B cell (primary cell): ENCODE data around the gene ABCF1. TPM values are rescaled to one million over a fixed set of nuclear protein-coding genes. Genes with fewer than 3 reads are reported as not detected.

ENCODE experiments used
- ATAC-seq: fragments of 200-7000 bp; cut with Tn5 transposase; one replicate; pipeline ENCODE4 v1.10.0; 2021; ENCODE audit warnings: low read depth, mild to moderate bottlenecking, moderate number of reproducible peaks, moderate library complexity
- CTCF ChIA-PET: fragments of 350-600 bp; sonication (Branson Sonifier 250); formaldehyde crosslinking; loops from one replicate; lab custom pipeline; 2021; ENCODE audit warnings: antibody characterized with exemption, inconsistent platforms; lab: Charles Lee
- POLR2A ChIA-PET: fragments of 350-600 bp; sonication (Branson Sonifier 250); formaldehyde crosslinking; loops from one replicate; lab custom pipeline; 2021; ENCODE audit warnings: antibody characterized with exemption; lab: Charles Lee
- DNase-seq: peaks from one replicate; pipeline ENCODE4 v3.0.0; 2013
- H2AFZ ChIP-seq: 2 replicates; pipeline ENCODE4 v1.6.1; 2012; ENCODE audit warnings: mild to moderate bottlenecking, low read depth, low read length; ENCODE audit not compliant: insufficient read depth, poor library complexity, severe bottlenecking
- H3K27ac ChIP-seq, 2 donors: 1 replicate in 1 of 2; 2 replicates in 1 of 2; pipeline ENCODE4 v1.5.1; 2012 to 2013; ENCODE audit warnings: low read length in 2 of 2, mild to moderate bottlenecking in 2 of 2, moderate library complexity in 1 of 2
- H3K27me3 ChIP-seq, 4 experiments: fragments of 200-600 bp in 1 of 4; sonication (generic) in 1 of 4; replicated peaks in 1 of 4; 1 replicate in 2 of 4; 2 replicates in 2 of 4; pipeline versions ENCODE4 v1.6.1 to v1.7.0; 2013 to 2016; ENCODE audit warnings: low read length in 3 of 4, mild to moderate bottlenecking in 2 of 4, mixed read lengths in 1 of 4, moderate library complexity in 1 of 4; ENCODE audit not compliant: insufficient read depth in 4 of 4, control insufficient read depth in 3 of 4; ENCODE audit errors: control extremely low read depth in 1 of 4
- H3K36me3 ChIP-seq, 2 experiments: replicated peaks in 1 of 2; 1 replicate in 1 of 2; 2 replicates in 1 of 2; pipeline versions ENCODE4 v1.6.1 to v1.7.1; 2013; ENCODE audit warnings: low read length in 1 of 2; ENCODE audit not compliant: insufficient read depth in 2 of 2, control insufficient read depth in 1 of 2; ENCODE audit errors: control extremely low read depth in 1 of 2, extremely low read depth in 1 of 2
- H3K4me1 ChIP-seq, 2 donors: fragments of 200-600 bp in 1 of 2; sonication (generic) in 1 of 2; 1 replicate in 1 of 2; 2 replicates in 1 of 2; pipeline versions ENCODE4 v1.5.1 to v1.6.1; 2013 to 2017; ENCODE audit warnings: low read length in 2 of 2; ENCODE audit not compliant: control insufficient read depth in 2 of 2, insufficient read depth in 2 of 2
- H3K4me2 ChIP-seq: replicated peaks from 2 replicates; pipeline ENCODE3; 2012; ENCODE audit warnings: mild to moderate bottlenecking, low read depth, low read length; ENCODE audit not compliant: poor library complexity, severe bottlenecking
- H3K4me3 ChIP-seq, 5 experiments: fragments of 200-600 bp in 1 of 5; sonication (generic) in 1 of 5; 1 replicate in 3 of 5; 2 replicates in 2 of 5; pipeline versions ENCODE4 v1.5.1 to v1.7.0; 2011 to 2016; ENCODE audit warnings: low read length in 4 of 5, mild to moderate bottlenecking in 4 of 5, low read depth in 2 of 5, control low read depth in 1 of 5, moderate library complexity in 1 of 5; ENCODE audit not compliant: insufficient read depth in 1 of 5; ENCODE audit errors: control extremely low read depth in 1 of 5, extremely low read depth in 1 of 5
- H3K79me2 ChIP-seq: fragments of 200-600 bp; sonication (generic); one replicate; pipeline ENCODE4 v1.6.0; 2016; ENCODE audit warnings: low read length; ENCODE audit not compliant: control insufficient read depth, insufficient read depth
- H3K9ac ChIP-seq: fragments of 200-600 bp; sonication (generic); 2 replicates; pipeline ENCODE4 v1.6.1; 2017; ENCODE audit warnings: mild to moderate bottlenecking, low read length, moderate library complexity
- H3K9me3 ChIP-seq, 3 donors: one replicate each; pipeline versions ENCODE4 v1.6.1 to v1.7.1; 2013; ENCODE audit warnings: low read length in 2 of 3; ENCODE audit not compliant: control insufficient read depth in 2 of 3, insufficient read depth in 1 of 3; ENCODE audit errors: control extremely low read depth in 1 of 3
- H4K20me1 ChIP-seq: 2 replicates; pipeline ENCODE4 v1.6.0; 2012; ENCODE audit warnings: mild to moderate bottlenecking, low read length; ENCODE audit not compliant: insufficient read depth, control insufficient read depth, poor library complexity, severe bottlenecking
- H3K27ac Mint-ChIP-seq: one replicate; pipeline ENCODE4 v1.8.0; 2021; ENCODE audit warnings: mixed read lengths
- H3K27me3 Mint-ChIP-seq: one replicate; pipeline ENCODE4 v1.8.0; 2021; ENCODE audit warnings: mixed read lengths
- H3K4me1 Mint-ChIP-seq: one replicate; pipeline ENCODE4 v1.8.0; 2021; ENCODE audit warnings: mixed read lengths
- H3K4me3 Mint-ChIP-seq: one replicate; pipeline ENCODE4 v1.8.0; 2021; ENCODE audit warnings: mixed read lengths
- H3K9me3 Mint-ChIP-seq: one replicate; pipeline ENCODE4 v1.8.0; 2022; ENCODE audit warnings: mixed read lengths; ENCODE audit not compliant: insufficient read depth
- EZH2 ChIP-seq: IDR thresholded peaks from 2 replicates; pipeline ENCODE4 v1.6.1; 2012; ENCODE audit warnings: borderline replicate concordance, low read depth, mild to moderate bottlenecking, moderate library complexity, low read length; ENCODE audit not compliant: insufficient read depth, poor library complexity, severe bottlenecking
- WGBS: methylation state at CpG from one replicate; pipeline ENCODE4 v1.1.5; 2013; ENCODE audit warnings: missing lambda C conversion rate; ENCODE audit not compliant: insufficient coverage; 5-methylcytosine and 5-hydroxymethylcytosine counted together
- intact Hi-C: fragments of 100-400 bp; cut with micrococcal nuclease; formaldehyde crosslinking; loops from one replicate; pipeline ENCODE4 v1.10.0; 2022
- polyA plus RNA-seq: library from polyadenylated mRNA; depleted of rRNA; stranded (reverse); fragments of >200 nt; gene quantifications from 2 replicates; pipeline ENCODE4 v1.2.3, GENCODE V29; 2012
- total RNA-seq, 2 donors: library from RNA; stranded (reverse); fragments of 120-200 nt in 1 of 2; gene quantifications; 1 replicate in 1 of 2; 2 replicates in 1 of 2; pipeline versions ENCODE4 v1.2.3 to v1.2.4, GENCODE V29; 2013 to 2022
- TF ChIP-seq, protein P1 (sequence below): fragments of 200-600 bp; IDR thresholded peaks from one replicate; pipeline ENCODE4 v1.8.0; 2022; ENCODE audit warnings: antibody characterized with exemption, mild to moderate bottlenecking

Gene ABCF1
- total and polyA plus RNA-seq, 2 donors (not counting 1 experiment from before 2014, with no cell fraction given), result 22.8 to 60.9 TPM

GRCh38 chr6:30543821-30544220 lies 27.4 kb upstream of the ABCF1 start:
- Mint-ChIP-seq H3K9me3 (no peaks in the 10 kb centered on the region), H3K4me1 (peaks cover 30% of the 10 kb centered on the region), H3K27ac (peak overlapping the region; percentile 23), H3K27me3 (no peaks in the 10 kb centered on the region), H3K4me3 (no peak overlapping the region)
- TF ChIP-seq, protein P1, sequence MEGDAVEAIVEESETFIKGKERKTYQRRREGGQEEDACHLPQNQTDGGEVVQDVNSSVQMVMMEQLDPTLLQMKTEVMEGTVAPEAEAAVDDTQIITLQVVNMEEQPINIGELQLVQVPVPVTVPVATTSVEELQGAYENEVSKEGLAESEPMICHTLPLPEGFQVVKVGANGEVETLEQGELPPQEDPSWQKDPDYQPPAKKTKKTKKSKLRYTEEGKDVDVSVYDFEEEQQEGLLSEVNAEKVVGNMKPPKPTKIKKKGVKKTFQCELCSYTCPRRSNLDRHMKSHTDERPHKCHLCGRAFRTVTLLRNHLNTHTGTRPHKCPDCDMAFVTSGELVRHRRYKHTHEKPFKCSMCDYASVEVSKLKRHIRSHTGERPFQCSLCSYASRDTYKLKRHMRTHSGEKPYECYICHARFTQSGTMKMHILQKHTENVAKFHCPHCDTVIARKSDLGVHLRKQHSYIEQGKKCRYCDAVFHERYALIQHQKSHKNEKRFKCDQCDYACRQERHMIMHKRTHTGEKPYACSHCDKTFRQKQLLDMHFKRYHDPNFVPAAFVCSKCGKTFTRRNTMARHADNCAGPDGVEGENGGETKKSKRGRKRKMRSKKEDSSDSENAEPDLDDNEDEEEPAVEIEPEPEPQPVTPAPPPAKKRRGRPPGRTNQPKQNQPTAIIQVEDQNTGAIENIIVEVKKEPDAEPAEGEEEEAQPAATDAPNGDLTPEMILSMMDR, result no peak
- no peak for TF ChIP-seq EZH2
- ATAC-seq (no peak), DNase-seq (no peak)
- Histone ChIP-seq H3K27me3 (no peaks in the 10 kb centered on the region), H4K20me1 (no peaks in the 10 kb centered on the region), H3K9me3 (no peaks in the 10 kb centered on the region), H2AFZ (no peak overlapping the region), H3K9ac (no peak overlapping the region), H3K79me2 (no peaks in the 10 kb centered on the region), H3K4me3 (no peak overlapping the region), H3K4me2 (no peak overlapping the region), H3K4me1 (peaks cover 18 to 29% of the 10 kb centered on the region in 2 donors), H3K36me3 (peaks cover 0 to 27% of the 10 kb centered on the region in 2 experiments), H3K27ac (no peak overlapping the region)
- ChIA-PET CTCF (interaction anchor here (0.9 to 15.6 kb wide), 22 partner anchors 10 to 187 kb away, joined by 3 to 681 read pairs (median 16); partner anchors contain the start of genes GNL1, MRPS18B and PRR3), POLR2A (interaction anchor here (0.7 to 2.3 kb wide), 3 partner anchors 12 to 50 kb away, joined by 3 to 9 read pairs (median 5); no protein-coding TSS in a partner anchor)
- WGBS, result no CpG with 5 or more reads among the region's 3 CpGs
- intact Hi-C loops, result loop anchor here (1.0 to 2.0 kb wide), 4 partner anchors 53 to 91 kb away; no protein-coding TSS in a partner anchor

GRCh38 chr6:30544666-30545272 lies 26.5 kb upstream of the ABCF1 start:
- no peak overlapping the region for H3K9ac ChIP-seq
- H3K4me3 Mint-ChIP-seq, result peak overlapping the region; percentile 6
- H3K27ac Mint-ChIP-seq, result peak overlapping the region; percentile 23
- H3K4me1 ChIP-seq, result peaks cover 18 to 29% of the 10 kb centered on the region in 2 donors
- no peaks in the 10 kb centered on the region for H3K79me2 ChIP-seq
- H4K20me1 ChIP-seq, result no peaks in the 10 kb centered on the region
- no peak overlapping the region for H3K4me2 ChIP-seq
- no peak overlapping the region for H3K4me3 ChIP-seq
- no peaks in the 10 kb centered on the region for H3K9me3 Mint-ChIP-seq
- TF ChIP-seq EZH2, result no peak
- TF ChIP-seq, protein P1, result peak; percentile 80
- H3K27me3 Mint-ChIP-seq, result no peaks in the 10 kb centered on the region
- ATAC-seq (peak; percentile 40), DNase-seq (peak; percentile 67)
- peaks cover 30% of the 10 kb centered on the region for H3K4me1 Mint-ChIP-seq
- ChIA-PET POLR2A (interaction anchor here (0.5 to 1.5 kb wide), 5 partner anchors 10 to 1285 kb away, joined by 3 to 10 read pairs (median 4); no protein-coding TSS in a partner anchor), CTCF (interaction anchor here (0.5 to 15.6 kb wide), 35 partner anchors 9 to 539 kb away, joined by 3 to 681 read pairs (median 8); partner anchors contain the start of genes ABCF1, GNL1, NRM and PRR3)
- no peaks in the 10 kb centered on the region for H3K27me3 ChIP-seq
- H2AFZ ChIP-seq, result no peak overlapping the region
- intact Hi-C loops, result loop anchor here (1.0 kb wide), 2 partner anchors 62 to 91 kb away; no protein-coding TSS in a partner anchor
- H3K36me3 ChIP-seq, result peaks cover 0 to 31% of the 10 kb centered on the region in 2 experiments
- H3K27ac ChIP-seq, result no peak overlapping the region
- 44% methylated on average over 6 of the region's 6 CpGs for WGBS
- no peaks in the 10 kb centered on the region for H3K9me3 ChIP-seq
